SK-N-SH treated with all-trans-retinoic acid at 6 μM for 48 hours (cell line): ENCODE measurements around the gene RIMBP2.

Experiments used
- ATAC-seq: fragments of 200-7000 bp; cut with Tn5 transposase; 3 replicates; pipeline ENCODE4 v1.9.1; 2020; ENCODE audit warnings: mild to moderate bottlenecking, moderate library complexity
- ARNTL ChIP-seq: fragments of 450-650 bp; formaldehyde crosslinking; IDR thresholded peaks from 2 replicates; pipeline ENCODE4 v1.5.0; 2020; ENCODE audit warnings: low read depth, mild to moderate bottlenecking, moderate library complexity, borderline replicate concordance
- CREB5 ChIP-seq: fragments of 250-450 bp; sonication (Bioruptor Pico); IDR thresholded peaks from 2 replicates; pipeline ENCODE4 v1.5.1; 2020; ENCODE audit warnings: low read depth, mild to moderate bottlenecking, moderate library complexity
- CSDC2 ChIP-seq: fragments of 250-450 bp; sonication (Bioruptor Pico); IDR thresholded peaks from 2 replicates; pipeline ENCODE4 v1.5.0; 2020; ENCODE audit warnings: mild to moderate bottlenecking, moderate library complexity
- CSRNP3 ChIP-seq: fragments of 250-450 bp; sonication (Bioruptor Pico); IDR thresholded peaks from 2 replicates; pipeline ENCODE4 v1.5.1; 2021; ENCODE audit warnings: mild to moderate bottlenecking, moderate library complexity
- ESRRG ChIP-seq: fragments of 250-450 bp; sonication (Bioruptor Pico); IDR thresholded peaks from 2 replicates; pipeline ENCODE4 v1.6.1; 2021; ENCODE audit warnings: mild to moderate bottlenecking
- GLIS3 ChIP-seq: fragments of 250-450 bp; sonication (Bioruptor Pico); IDR thresholded peaks from 2 replicates; pipeline ENCODE4 v1.5.0; 2020; ENCODE audit warnings: mild to moderate bottlenecking, moderate library complexity
- PATZ1 ChIP-seq: fragments of 250-450 bp; sonication (Bioruptor Pico); IDR thresholded peaks from 2 replicates; pipeline ENCODE4 v1.8.0; 2020; ENCODE audit warnings: mild to moderate bottlenecking, moderate library complexity, borderline replicate concordance
- POU6F1 ChIP-seq: fragments of 250-450 bp; sonication (Bioruptor Pico); IDR thresholded peaks from 2 replicates; pipeline ENCODE4 v1.8.0; 2021; ENCODE audit warnings: low read depth, mild to moderate bottlenecking, moderate library complexity, borderline replicate concordance
- PPARA ChIP-seq: fragments of 250-450 bp; sonication (Bioruptor Pico); IDR thresholded peaks from 2 replicates; pipeline ENCODE4 v1.5.0; 2020; ENCODE audit warnings: mild to moderate bottlenecking, borderline replicate concordance
- RARB ChIP-seq: fragments of 250-450 bp; sonication (Bioruptor Pico); IDR thresholded peaks from 2 replicates; pipeline ENCODE4 v1.8.0; 2021; ENCODE audit warnings: mild to moderate bottlenecking, moderate library complexity
- SNAI2 ChIP-seq: fragments of 250-450 bp; sonication (Bioruptor Pico); IDR thresholded peaks from 2 replicates; pipeline ENCODE4 v1.5.0; 2020; ENCODE audit warnings: mild to moderate bottlenecking, moderate library complexity
- TCF4 ChIP-seq: fragments of 250-450 bp; sonication (Bioruptor Pico); IDR thresholded peaks from 2 replicates; pipeline ENCODE4 v1.8.0; 2021; ENCODE audit warnings: mild to moderate bottlenecking, moderate library complexity, borderline replicate concordance
- TOX ChIP-seq: fragments of 250-450 bp; sonication (Bioruptor Pico); IDR thresholded peaks from 2 replicates; pipeline ENCODE4 v1.8.0; 2021; ENCODE audit warnings: mild to moderate bottlenecking, moderate library complexity, borderline replicate concordance
- TSHZ2 ChIP-seq: fragments of 250-450 bp; sonication (Bioruptor Pico); IDR thresholded peaks from 2 replicates; pipeline ENCODE4 v1.5.0; 2020; ENCODE audit warnings: mild to moderate bottlenecking, moderate library complexity
- ZC3H10 ChIP-seq: fragments of 250-450 bp; sonication (Bioruptor Pico); IDR thresholded peaks from 2 replicates; pipeline ENCODE4 v1.5.1; 2021; ENCODE audit warnings: mild to moderate bottlenecking, moderate library complexity
- ZFP3 ChIP-seq: fragments of 250-450 bp; sonication (Bioruptor Pico); IDR thresholded peaks from 2 replicates; pipeline ENCODE4 v1.5.0; 2020; ENCODE audit warnings: mild to moderate bottlenecking, moderate library complexity
- ZFP30 ChIP-seq: fragments of 450-650 bp; formaldehyde crosslinking; IDR thresholded peaks from 2 replicates; pipeline ENCODE4 v1.5.0; 2022; ENCODE audit warnings: mild to moderate bottlenecking, moderate library complexity
- ZNF565 ChIP-seq: fragments of 450-650 bp; formaldehyde crosslinking; conservative IDR thresholded peaks from 2 replicates; pipeline ENCODE4 v1.5.0; 2020; ENCODE audit warnings: low read depth, mild to moderate bottlenecking, moderate library complexity
- ZNF70 ChIP-seq: fragments of 450-650 bp; formaldehyde crosslinking; IDR thresholded peaks from 2 replicates; pipeline ENCODE4 v1.5.0; 2020; ENCODE audit warnings: mild to moderate bottlenecking, moderate library complexity
- ZNF8 ChIP-seq: fragments of 450-650 bp; formaldehyde crosslinking; IDR thresholded peaks from 2 replicates; pipeline ENCODE4 v1.5.0; 2020; ENCODE audit warnings: mild to moderate bottlenecking, moderate library complexity

The RIMBP2 gene

GRCh38 chr12:130508847-130509246, 207.3 kb downstream of the RIMBP2 start:
- TF ChIP-seq ESRRG = no peak
- no peak for TF ChIP-seq CSRNP3 (CRISPR knock-in tag)
- no peak for TF ChIP-seq ZFP3
- TF ChIP-seq TSHZ2 (CRISPR knock-in tag) = no peak
- TF ChIP-seq SNAI2 (CRISPR knock-in tag) = no peak
- no peak for TF ChIP-seq RARB
- TF ChIP-seq TOX (CRISPR knock-in tag) = no peak
- TF ChIP-seq ARNTL (CRISPR knock-in tag) = no peak
- TF ChIP-seq ZC3H10 (CRISPR knock-in tag) = no peak
- no peak for TF ChIP-seq GLIS3 (CRISPR knock-in tag)

GRCh38 chr12:130508318-130508717, 207.8 kb downstream of the RIMBP2 start:
- TF ChIP-seq GLIS3 (CRISPR knock-in tag) (no peak), ZC3H10 (CRISPR knock-in tag) (no peak), ZFP30 (CRISPR knock-in tag) (no peak), TCF4 (CRISPR knock-in tag) (no peak), POU6F1 (no peak), RARB (no peak), ZNF8 (CRISPR knock-in tag) (no peak), CSDC2 (CRISPR knock-in tag) (no peak)
- no peak for ATAC-seq

More at GRCh38 chr12:130508847-130509246, 207.3 kb downstream of the RIMBP2 start:
- no peak for ATAC-seq

GRCh38 chr12:130506844-130507243, 209.3 kb downstream of the RIMBP2 start:
- no peak for ATAC-seq

More at GRCh38 chr12:130506844-130507243, 209.3 kb downstream of the RIMBP2 start:
- TF ChIP-seq POU6F1 (no peak), ARNTL (CRISPR knock-in tag) (no peak), GLIS3 (CRISPR knock-in tag) (no peak), PPARA (CRISPR knock-in tag) (no peak), ESRRG (no peak), ZNF565 (CRISPR knock-in tag) (no peak), CREB5 (CRISPR knock-in tag) (no peak), ZC3H10 (CRISPR knock-in tag) (no peak), ZFP3 (no peak), ZFP30 (CRISPR knock-in tag) (no peak), SNAI2 (CRISPR knock-in tag) (no peak), CSDC2 (CRISPR knock-in tag) (no peak), TCF4 (CRISPR knock-in tag) (no peak), RARB (no peak), PATZ1 (no peak), ZNF70 (CRISPR knock-in tag) (no peak), CSRNP3 (CRISPR knock-in tag) (no peak)
